Cardiac muscle cell (in vitro differentiated cells and primary cell): ENCODE results near the gene FRAS1. TPM values are rescaled to one million over a fixed set of nuclear protein-coding genes. Genes with fewer than 3 reads are reported as not detected.
"Not testable (repeated sequence)": the region's sequence is repeated elsewhere in the genome, so short reads cannot be mapped to it uniquely, and the experiment has no call there.

Source experiments
- DNase-seq, 2 donors: peaks; one replicate each; pipeline versions ENCODE4 v3.0.0 to v3.0.0-alpha.2; 2010 to 2017; ENCODE audit warnings: low read depth in 1 of 2, low spot score in 1 of 2
- H3K27ac ChIP-seq: fragments of 200-600 bp; sonication (generic); 2 replicates; pipeline ENCODE4 v1.5.1; 2016
- H3K27me3 ChIP-seq: fragments of 200-600 bp; sonication (generic); 2 replicates; pipeline ENCODE4 v1.6.0; 2016; ENCODE audit warnings: control low read depth
- H3K36me3 ChIP-seq: fragments of 200-600 bp; sonication (generic); 2 replicates; pipeline ENCODE4 v1.5.1; 2016; ENCODE audit warnings: control low read depth
- H3K4me1 ChIP-seq: fragments of 200-600 bp; sonication (generic); 2 replicates; pipeline ENCODE4 v1.8.1; 2017; ENCODE audit warnings: low read depth, mild to moderate bottlenecking, mixed run types
- H3K4me3 ChIP-seq: fragments of 200-600 bp; sonication (generic); 2 replicates; pipeline ENCODE4 v1.5.1; 2016; ENCODE audit warnings: mild to moderate bottlenecking
- H3K9me3 ChIP-seq: fragments of 200-600 bp; sonication (generic); 2 replicates; pipeline ENCODE4 v1.5.1; 2017; ENCODE audit warnings: low read depth, mild to moderate bottlenecking, control low read depth
- polyA plus RNA-seq: library from polyadenylated mRNA; unstranded; fragments of >200 nt; fragmentation: Nextera tagmentation; extraction: Ambion mirVana; gene quantifications from 2 replicates; pipeline ENCODE4 v1.2.1, GENCODE V29; 2016
- total RNA-seq: library from RNA; depleted of rRNA; stranded (reverse); fragments of >200 nt; gene quantifications from 2 replicates; pipeline ENCODE4 v1.2.3, GENCODE V29; 2016
- TF ChIP-seq, protein P1 (sequence below): IDR thresholded peaks from 2 replicates; pipeline ENCODE4 v1.5.1; 2012; ENCODE audit warnings: low read depth, mild to moderate bottlenecking, low read length

Gene FRAS1
- total and polyA plus RNA-seq, 2 experiments from 2014 or later, result 4.4 to 20.4 TPM

DNA sequence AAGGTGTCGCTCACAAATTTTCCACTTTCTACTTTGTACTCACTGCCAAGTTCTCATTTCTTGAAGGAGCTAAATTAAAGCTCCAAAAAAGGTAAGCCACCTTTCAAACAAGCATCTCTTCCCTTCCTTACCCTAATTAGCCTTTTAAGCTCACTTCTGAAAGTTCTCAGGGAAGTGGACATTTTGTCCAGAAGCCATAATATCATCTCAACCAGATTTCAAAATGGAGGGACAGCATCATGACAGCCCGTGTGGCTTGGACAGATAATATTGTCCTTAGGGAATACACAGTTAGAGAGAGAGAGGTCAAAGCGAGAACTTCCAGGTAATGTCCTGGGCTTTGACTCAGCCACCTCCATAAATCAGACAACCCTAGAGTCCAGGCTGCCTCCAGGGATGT lies 400.6 kb downstream of the FRAS1 start:
- H3K9me3 ChIP-seq, result no peaks in the 10 kb centered on the region
- no peaks in the 10 kb centered on the region for H3K27me3 ChIP-seq
- DNase-seq, result no peak
- TF ChIP-seq, protein P1, sequence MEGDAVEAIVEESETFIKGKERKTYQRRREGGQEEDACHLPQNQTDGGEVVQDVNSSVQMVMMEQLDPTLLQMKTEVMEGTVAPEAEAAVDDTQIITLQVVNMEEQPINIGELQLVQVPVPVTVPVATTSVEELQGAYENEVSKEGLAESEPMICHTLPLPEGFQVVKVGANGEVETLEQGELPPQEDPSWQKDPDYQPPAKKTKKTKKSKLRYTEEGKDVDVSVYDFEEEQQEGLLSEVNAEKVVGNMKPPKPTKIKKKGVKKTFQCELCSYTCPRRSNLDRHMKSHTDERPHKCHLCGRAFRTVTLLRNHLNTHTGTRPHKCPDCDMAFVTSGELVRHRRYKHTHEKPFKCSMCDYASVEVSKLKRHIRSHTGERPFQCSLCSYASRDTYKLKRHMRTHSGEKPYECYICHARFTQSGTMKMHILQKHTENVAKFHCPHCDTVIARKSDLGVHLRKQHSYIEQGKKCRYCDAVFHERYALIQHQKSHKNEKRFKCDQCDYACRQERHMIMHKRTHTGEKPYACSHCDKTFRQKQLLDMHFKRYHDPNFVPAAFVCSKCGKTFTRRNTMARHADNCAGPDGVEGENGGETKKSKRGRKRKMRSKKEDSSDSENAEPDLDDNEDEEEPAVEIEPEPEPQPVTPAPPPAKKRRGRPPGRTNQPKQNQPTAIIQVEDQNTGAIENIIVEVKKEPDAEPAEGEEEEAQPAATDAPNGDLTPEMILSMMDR, result no peak
- H3K4me1 ChIP-seq, result no peaks in the 10 kb centered on the region
- H3K4me3 ChIP-seq, result no peak overlapping the region
- no peaks in the 10 kb centered on the region for H3K36me3 ChIP-seq
- H3K27ac ChIP-seq, result no peak overlapping the region

DNA sequence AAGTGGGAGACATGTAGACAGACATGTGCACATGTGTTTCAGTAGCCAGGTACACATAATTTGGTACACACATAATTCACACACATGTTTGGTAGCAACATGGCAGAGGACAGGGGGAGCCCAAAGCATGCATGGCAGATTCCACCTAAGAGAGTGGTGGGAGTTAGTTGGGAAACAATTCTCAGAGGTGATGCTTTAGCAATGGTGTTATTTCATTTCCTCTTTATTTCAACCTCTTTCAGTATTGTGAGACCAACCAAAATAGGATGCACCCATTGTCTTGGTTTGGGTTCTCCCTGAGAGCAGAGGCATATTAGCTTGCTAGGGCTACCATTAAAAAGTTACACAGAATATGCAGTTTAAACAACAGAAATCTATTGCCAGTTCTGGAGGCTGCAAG lies 402.2 kb downstream of the FRAS1 start:
- H3K4me3 ChIP-seq, result no peak overlapping the region
- H3K27me3 ChIP-seq, result no peaks in the 10 kb centered on the region
- no peaks in the 10 kb centered on the region for H3K36me3 ChIP-seq
- no peaks in the 10 kb centered on the region for H3K9me3 ChIP-seq
- no peak for DNase-seq
- TF ChIP-seq, protein P1, result no peak
- no peak overlapping the region for H3K27ac ChIP-seq
- H3K4me1 ChIP-seq, result no peaks in the 10 kb centered on the region

DNA sequence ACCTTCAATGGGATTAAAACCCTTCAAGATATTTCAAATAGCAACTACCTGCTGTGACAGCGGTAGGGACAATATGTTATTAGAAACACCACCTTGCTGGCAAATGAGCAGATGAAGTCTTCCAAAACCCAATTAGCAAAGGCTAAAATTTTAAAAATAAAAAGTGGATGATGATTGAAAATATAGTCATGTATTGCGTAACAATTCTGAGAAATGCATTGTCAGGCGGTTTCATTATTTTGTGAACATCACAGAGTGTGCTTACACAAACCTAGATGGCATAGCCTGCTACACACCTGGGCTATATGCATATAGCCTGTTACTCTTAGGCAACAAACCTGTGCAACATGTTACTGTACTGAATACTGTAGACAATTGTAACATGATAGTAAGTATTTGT lies 403.2 kb downstream of the FRAS1 start:
- H3K27ac ChIP-seq, result no peak overlapping the region
- no peaks in the 10 kb centered on the region for H3K4me1 ChIP-seq
- DNase-seq, result no peak
- no peak overlapping the region for H3K4me3 ChIP-seq
- TF ChIP-seq, protein P1, result no peak
- H3K36me3 ChIP-seq, result no peaks in the 10 kb centered on the region
- no peaks in the 10 kb centered on the region for H3K27me3 ChIP-seq
- no peaks in the 10 kb centered on the region for H3K9me3 ChIP-seq

DNA sequence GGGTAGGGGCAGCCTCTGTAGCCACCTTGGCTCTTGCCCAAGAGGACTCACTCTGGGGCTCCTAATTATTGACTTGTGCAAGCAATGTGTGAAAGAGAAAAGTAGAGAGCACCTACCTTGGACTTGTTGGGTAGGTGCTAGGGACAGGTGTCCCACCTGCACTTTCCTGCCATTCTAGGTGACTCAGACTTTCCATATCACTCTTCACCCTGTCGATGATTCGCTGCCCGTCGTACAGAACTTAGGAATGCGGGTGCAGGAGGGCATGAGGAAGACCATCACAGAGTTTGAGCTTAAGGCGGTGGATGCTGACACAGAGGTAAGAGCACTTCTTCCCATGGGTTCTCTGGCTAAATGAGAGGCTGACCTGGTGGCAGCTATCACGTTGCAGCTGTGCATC lies 407.1 kb downstream of the FRAS1 start:
- Histone ChIP-seq H3K27me3 (no peaks in the 10 kb centered on the region), H3K36me3 (no peaks in the 10 kb centered on the region), H3K27ac (no peak overlapping the region), H3K4me1 (peaks cover 7% of the 10 kb centered on the region), H3K4me3 (no peak overlapping the region), H3K9me3 (no peaks in the 10 kb centered on the region)
- DNase-seq, result no peak
- TF ChIP-seq, protein P1, result no peak

DNA sequence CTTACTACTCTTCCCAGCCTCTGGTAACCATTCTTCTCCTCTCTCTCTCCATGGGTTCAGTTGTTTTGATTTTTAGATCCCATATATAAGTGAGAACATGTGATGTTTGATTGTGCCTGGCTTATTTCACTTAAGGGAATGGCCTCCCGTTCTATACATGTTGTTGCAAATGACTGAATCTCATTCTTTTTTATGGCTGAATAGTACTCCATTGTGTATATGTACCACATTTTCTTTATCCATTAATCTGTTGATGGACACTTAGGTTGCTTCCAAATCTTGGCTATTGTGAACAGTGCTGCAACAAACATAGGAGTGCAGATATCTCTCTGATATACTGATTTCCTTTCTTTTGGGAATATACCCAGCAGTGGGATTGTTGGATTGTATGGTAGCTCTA lies 410.1 kb downstream of the FRAS1 start:
- not testable (repeated sequence) for H3K4me3 ChIP-seq, H3K27me3 ChIP-seq, H3K27ac ChIP-seq, H3K36me3 ChIP-seq, H3K4me1 ChIP-seq, H3K9me3 ChIP-seq, DNase-seq

DNA sequence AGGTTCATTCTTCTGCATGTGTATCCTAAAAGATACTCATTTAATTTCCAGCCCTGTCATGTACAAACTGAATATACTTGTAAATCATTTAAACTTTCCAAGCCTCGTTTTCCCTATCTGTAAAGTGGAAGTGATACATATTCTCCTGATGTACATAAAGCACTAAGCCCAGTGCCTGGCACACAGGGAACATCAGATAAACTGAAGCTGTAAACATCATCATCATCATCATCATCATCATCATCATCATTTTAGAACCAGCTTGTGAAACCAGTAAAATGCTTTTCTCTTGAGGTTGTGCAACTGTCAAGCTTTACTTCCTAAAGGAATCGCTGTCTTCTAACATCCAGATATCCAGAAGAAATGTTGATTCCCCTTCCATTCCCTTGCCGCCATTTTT lies 411.1 kb downstream of the FRAS1 start:
- no peak overlapping the region for H3K4me3 ChIP-seq
- no peaks in the 10 kb centered on the region for H3K9me3 ChIP-seq
- peaks cover 4% of the 10 kb centered on the region for H3K36me3 ChIP-seq
- no peaks in the 10 kb centered on the region for H3K27me3 ChIP-seq
- DNase-seq, result no peak
- H3K27ac ChIP-seq, result peak overlapping the region; percentile 51
- H3K4me1 ChIP-seq, result peaks cover 8% of the 10 kb centered on the region
- TF ChIP-seq, protein P1, result no peak
